Right atrium auricular region (tissue), 2 donors: ENCODE data around the gene CNPY3. TPM values are rescaled to one million over a fixed set of nuclear protein-coding genes. Genes with fewer than 3 reads are reported as not detected.

Experiments
- DNase-seq: peaks from one replicate; pipeline ENCODE4 v3.0.0-alpha.2; 2019; ENCODE audit warnings: low spot score
- H3K27ac ChIP-seq, 2 donors: fragments of 200-600 bp; sonication (generic); 1 replicate in 1 of 2; 2 replicates in 1 of 2; pipeline ENCODE4 v1.5.1; 2016 to 2019
- H3K27me3 ChIP-seq, 2 donors: fragments of 200-600 bp; sonication (generic); one replicate each; pipeline versions ENCODE4 v1.5.1 to v1.6.0; 2017 to 2019
- H3K36me3 ChIP-seq: fragments of 200-600 bp; sonication (generic); one replicate; pipeline ENCODE4 v1.5.1; 2016
- H3K4me1 ChIP-seq, 2 donors: fragments of 200-600 bp; sonication (generic); one replicate each; pipeline versions ENCODE4 v1.5.1 to v1.6.0; 2017 to 2019
- H3K4me3 ChIP-seq, 2 donors: fragments of 200-600 bp; sonication (generic); 1 replicate in 1 of 2; 2 replicates in 1 of 2; pipeline ENCODE4 v1.5.1; 2017 to 2019; ENCODE audit warnings: mild to moderate bottlenecking in 1 of 2, moderate library complexity in 1 of 2
- H3K9me3 ChIP-seq, 2 donors: fragments of 200-600 bp; sonication (generic); one replicate each; pipeline ENCODE4 v1.5.1; 2019
- total RNA-seq, 2 donors: library from RNA; depleted of rRNA; stranded (reverse); fragments of >200 nt; gene quantifications; one replicate each; pipeline ENCODE4 v1.1.0, GENCODE V29; 2016
- TF ChIP-seq, protein P1 (sequence below), 2 donors: fragments of 200-600 bp; sonication (generic); IDR thresholded peaks; one replicate each; pipeline ENCODE4 v1.5.1; 2019; ENCODE audit warnings: antibody characterized with exemption in 2 of 2

The CNPY3 gene
- total RNA-seq, 2 donors from 2014 or later, result 22.0 to 26.5 TPM

GRCh38 chr6:42962502-42963178, 33.4 kb downstream of the CNPY3 start:
- DNase-seq, result no peak
- H3K4me3 ChIP-seq, result no peak overlapping the region
- no peaks in the 10 kb centered on the region for H3K9me3 ChIP-seq
- no peaks in the 10 kb centered on the region for H3K27me3 ChIP-seq
- H3K36me3 ChIP-seq, result peaks cover 37% of the 10 kb centered on the region
- H3K27ac ChIP-seq, result no peak overlapping the region
- TF ChIP-seq, protein P1, sequence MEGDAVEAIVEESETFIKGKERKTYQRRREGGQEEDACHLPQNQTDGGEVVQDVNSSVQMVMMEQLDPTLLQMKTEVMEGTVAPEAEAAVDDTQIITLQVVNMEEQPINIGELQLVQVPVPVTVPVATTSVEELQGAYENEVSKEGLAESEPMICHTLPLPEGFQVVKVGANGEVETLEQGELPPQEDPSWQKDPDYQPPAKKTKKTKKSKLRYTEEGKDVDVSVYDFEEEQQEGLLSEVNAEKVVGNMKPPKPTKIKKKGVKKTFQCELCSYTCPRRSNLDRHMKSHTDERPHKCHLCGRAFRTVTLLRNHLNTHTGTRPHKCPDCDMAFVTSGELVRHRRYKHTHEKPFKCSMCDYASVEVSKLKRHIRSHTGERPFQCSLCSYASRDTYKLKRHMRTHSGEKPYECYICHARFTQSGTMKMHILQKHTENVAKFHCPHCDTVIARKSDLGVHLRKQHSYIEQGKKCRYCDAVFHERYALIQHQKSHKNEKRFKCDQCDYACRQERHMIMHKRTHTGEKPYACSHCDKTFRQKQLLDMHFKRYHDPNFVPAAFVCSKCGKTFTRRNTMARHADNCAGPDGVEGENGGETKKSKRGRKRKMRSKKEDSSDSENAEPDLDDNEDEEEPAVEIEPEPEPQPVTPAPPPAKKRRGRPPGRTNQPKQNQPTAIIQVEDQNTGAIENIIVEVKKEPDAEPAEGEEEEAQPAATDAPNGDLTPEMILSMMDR (IDR thresholded peaks at IDR 0.05), result no peak
- H3K4me1 ChIP-seq, result peaks cover 0 to 18% of the 10 kb centered on the region in 2 donors

DNA sequence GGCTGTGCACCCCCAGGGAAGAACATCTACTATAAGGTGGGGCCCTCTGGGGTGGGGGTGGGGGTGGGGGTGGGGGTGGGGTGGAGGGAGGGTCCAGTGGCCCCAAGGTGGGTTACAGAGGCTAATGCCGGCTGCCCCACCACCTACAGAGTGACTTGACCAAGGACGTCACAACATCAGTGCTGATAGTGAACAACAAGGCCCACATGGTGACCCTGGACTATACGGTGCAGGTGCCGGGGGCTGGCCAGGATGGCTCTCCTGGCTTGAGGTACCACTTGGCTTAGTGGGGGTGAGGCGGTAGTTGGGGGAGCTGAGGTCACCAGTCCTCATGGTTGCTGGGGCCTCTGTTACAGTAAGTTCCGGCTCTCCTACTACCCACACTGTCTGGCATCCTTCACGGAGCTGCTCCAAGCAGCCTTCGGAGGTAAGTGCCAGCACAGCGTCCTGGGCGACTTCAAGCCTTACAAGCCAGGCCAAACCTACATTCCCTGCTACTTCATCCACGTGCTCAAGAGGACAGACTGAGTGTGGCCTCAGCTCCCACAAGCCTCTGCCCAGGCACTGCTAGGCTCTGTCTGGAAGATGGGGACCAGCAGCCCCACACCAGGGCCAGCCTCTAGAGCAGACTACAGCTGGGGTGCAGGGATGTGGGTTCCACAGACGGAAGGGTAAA, 34.0 kb downstream of the CNPY3 start:
- H3K9me3 ChIP-seq, result no peaks in the 10 kb centered on the region

GRCh38 chr6:42963855-42964605, 34.8 kb downstream of the CNPY3 start:
- Histone ChIP-seq H3K4me3 (no peak overlapping the region), H3K27ac (no peak overlapping the region), H3K4me1 (peaks cover 0 to 18% of the 10 kb centered on the region in 2 donors), H3K9me3 (no peaks in the 10 kb centered on the region), H3K27me3 (no peaks in the 10 kb centered on the region), H3K36me3 (peaks cover 37% of the 10 kb centered on the region)
- no peak for DNase-seq
- TF ChIP-seq, protein P1 (IDR thresholded peaks at IDR 0.05), result no peak

More for the DNA sequence above, 34.0 kb downstream of the CNPY3 start:
- DNase-seq, result no peak
- H3K36me3 ChIP-seq, result peaks cover 37% of the 10 kb centered on the region
- no peak overlapping the region for H3K4me3 ChIP-seq
- TF ChIP-seq, protein P1 (IDR thresholded peaks at IDR 0.05), result no peak
- H3K4me1 ChIP-seq, result peaks cover 0 to 18% of the 10 kb centered on the region in 2 donors
- H3K27ac ChIP-seq, result no peak overlapping the region
- no peaks in the 10 kb centered on the region for H3K27me3 ChIP-seq

DNA sequence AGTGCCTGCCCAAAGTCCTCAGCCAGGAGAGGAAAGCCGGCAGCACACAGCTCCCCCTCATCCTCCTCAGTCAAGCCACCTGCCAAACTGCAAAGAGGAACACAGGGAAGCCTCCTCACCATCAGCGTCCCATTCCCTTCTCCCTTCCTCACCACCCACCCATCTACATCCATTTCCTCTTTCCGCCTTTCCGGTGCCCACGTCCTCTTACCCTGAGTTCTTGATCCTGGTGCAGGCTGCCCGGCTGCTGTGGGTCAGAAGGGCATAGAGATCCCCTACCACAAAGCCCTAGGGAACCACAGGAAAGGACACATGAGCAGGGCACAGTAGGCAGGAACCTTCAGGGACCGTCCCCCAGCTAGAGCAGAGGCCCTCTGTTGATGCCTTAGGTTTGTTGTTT, 37.3 kb downstream of the CNPY3 start:
- TF ChIP-seq, protein P1 (IDR thresholded peaks at IDR 0.05), result no peak
- no peak for DNase-seq
- Histone ChIP-seq H3K4me1 (peaks cover 0 to 11% of the 10 kb centered on the region in 2 donors), H3K27ac (no peak overlapping the region), H3K4me3 (no peak overlapping the region), H3K36me3 (peaks cover 37% of the 10 kb centered on the region), H3K27me3 (no peaks in the 10 kb centered on the region), H3K9me3 (no peaks in the 10 kb centered on the region)

DNA sequence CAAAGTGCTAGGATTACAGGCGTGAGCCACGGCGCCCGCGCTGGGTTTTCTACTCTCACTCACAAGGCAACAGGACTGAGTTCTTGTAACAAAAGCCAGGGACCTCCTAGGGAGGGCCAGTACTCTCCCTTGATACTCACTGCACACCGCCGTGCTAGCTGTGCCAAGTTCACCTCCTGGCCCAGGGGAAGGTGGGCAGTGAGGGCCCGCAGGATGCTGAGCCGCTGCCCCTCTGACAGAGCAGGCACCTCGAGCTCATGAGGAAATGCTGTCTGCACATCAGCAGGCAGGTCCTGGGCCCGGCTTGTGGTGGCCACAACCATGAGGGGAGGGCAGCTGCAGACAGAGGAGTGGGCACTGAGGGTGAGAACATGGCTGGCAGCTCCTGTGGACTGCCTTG, 37.9 kb downstream of the CNPY3 start:
- Histone ChIP-seq H3K9me3 (no peaks in the 10 kb centered on the region), H3K27me3 (no peaks in the 10 kb centered on the region), H3K4me1 (peaks cover 0 to 14% of the 10 kb centered on the region in 2 donors), H3K27ac (no peak overlapping the region), H3K36me3 (peaks cover 37% of the 10 kb centered on the region), H3K4me3 (no peak overlapping the region)
- TF ChIP-seq, protein P1 (IDR thresholded peaks at IDR 0.05), result no peak
- DNase-seq, result no peak
